HG02763 (cell line): ENCODE results near the gene KLK4.

Source experiments
- ATAC-seq: cut with Tn5 transposase; IDR thresholded peaks from one replicate; pipeline ENCODE4 v1.9.1; 2021; ENCODE audit warnings: mild to moderate bottlenecking, moderate library complexity; ENCODE audit not compliant: unreplicated experiment

Gene KLK4

DNA sequence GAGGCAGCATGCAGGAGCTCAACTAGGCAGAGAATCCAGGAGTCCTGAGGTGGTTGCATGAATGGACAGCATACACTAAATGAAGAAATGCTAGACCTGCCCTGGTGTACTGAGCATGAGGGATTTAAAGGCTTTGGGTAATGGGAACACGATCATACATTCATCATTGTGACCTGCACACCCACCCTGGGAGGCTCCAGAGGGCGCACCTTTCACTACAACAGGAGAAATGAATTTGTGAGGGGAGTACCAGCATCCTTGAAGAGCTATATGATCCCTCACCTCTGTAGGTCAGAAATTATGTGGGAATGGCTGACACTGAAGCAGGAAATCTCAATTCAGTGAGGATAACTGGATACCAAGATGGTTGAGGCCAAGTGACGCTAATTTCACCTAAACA, 29.0 kb downstream of the KLK4 start:
- ATAC-seq: no peak

DNA sequence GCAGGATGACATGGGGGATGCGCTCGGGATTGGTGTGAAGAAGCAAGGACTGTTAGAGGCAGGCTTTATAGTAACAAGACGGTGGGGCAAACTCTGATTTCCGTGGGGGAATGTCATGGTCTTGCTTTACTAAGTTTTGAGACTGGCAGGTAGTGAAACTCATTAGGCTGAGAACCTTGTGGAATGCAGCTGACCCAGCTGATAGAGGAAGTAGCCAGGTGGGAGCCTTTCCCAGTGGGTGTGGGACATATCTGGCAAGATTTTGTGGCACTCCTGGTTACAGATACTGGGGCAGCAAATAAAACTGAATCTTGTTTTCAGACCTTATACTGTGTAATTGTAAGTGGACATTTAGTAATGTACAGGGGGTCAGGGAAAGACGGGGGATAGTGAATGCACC, 31.0 kb downstream of the KLK4 start:
- no peak for ATAC-seq

DNA sequence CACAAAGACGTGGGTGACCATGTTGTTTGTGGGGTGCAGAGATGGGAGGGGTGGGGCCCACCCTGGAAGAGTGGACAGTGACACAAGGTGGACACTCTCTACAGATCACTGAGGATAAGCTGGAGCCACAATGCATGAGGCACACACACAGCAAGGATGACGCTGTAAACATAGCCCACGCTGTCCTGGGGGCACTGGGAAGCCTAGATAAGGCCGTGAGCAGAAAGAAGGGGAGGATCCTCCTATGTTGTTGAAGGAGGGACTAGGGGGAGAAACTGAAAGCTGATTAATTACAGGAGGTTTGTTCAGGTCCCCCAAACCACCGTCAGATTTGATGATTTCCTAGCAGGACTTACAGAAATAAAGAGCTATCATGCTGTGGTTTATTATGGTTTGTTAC, 32.3 kb downstream of the KLK4 start:
- no peak for ATAC-seq

DNA sequence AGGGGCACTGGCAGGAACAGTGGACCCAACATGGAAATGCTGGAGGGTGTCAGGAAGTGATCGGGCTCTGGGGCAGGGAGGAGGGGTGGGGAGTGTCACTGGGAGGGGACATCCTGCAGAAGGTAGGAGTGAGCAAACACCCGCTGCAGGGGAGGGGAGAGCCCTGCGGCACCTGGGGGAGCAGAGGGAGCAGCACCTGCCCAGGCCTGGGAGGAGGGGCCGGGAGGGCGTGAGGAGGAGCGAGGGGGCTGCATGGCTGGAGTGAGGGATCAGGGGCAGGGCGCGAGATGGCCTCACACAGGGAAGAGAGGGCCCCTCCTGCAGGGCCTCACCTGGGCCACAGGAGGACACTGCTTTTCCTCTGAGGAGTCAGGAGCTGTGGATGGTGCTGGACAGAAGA, 33.9 kb downstream of the KLK4 start:
- ATAC-seq: no peak

DNA sequence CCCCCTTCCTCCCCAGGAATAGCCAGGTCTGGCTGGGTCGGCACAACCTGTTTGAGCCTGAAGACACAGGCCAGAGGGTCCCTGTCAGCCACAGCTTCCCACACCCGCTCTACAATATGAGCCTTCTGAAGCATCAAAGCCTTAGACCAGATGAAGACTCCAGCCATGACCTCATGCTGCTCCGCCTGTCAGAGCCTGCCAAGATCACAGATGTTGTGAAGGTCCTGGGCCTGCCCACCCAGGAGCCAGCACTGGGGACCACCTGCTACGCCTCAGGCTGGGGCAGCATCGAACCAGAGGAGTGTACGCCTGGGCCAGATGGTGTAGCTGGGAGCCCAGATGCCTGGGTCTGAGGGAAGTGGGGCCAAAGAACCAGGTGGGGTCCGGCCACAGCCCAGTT, 34.7 kb downstream of the KLK4 start:
- ATAC-seq: no peak

DNA sequence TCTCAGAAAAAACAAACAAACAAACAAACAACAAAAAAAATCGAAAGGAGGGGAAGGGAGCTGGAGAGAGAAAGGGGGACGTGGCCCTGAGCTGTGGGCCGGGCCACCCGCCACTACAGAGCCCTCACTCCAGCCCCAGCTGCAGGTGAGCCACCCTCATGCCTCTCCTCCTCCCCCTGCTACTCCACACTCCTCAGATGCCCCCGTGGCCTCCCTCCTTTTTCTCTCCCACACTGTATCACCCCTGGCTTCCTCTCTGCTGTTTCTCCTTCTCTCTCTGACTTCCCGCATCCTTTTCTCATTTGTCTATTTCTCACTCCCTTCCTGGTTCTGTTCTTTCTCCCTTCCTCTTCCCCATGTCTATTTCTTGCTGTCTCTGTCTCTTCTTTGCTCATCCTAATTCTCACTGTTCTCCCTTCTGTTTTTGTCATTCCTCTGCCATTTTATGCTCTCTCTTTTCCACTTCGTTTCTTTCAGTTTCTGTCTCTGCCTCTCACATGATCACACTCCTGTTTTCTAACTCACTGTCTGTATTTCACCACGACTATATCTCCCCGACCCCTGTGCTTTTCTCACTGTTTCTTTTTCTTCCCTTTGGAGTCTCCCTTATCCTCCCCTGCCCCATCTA, 35.3 kb downstream of the KLK4 start:
- ATAC-seq: no peak

DNA sequence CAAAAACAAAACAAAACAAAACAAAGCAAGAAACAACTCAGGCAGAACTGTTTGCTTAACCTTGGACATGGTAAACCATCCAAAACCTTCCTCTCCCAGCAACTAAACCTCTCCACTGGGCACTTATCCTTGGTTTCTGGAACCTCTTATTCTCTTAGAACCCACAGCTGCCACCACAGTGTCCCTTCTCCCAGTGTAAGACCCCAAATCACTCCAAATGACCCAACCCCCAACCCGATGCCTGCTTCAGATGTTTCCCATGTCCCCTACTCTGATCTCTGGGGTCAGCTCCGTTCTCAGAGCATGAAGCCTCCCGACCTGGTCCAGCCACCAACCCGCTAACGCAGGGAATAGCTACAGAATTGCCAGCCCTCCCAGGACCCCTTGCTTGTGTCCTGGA, 37.0 kb downstream of the KLK4 start:
- no peak for ATAC-seq

DNA sequence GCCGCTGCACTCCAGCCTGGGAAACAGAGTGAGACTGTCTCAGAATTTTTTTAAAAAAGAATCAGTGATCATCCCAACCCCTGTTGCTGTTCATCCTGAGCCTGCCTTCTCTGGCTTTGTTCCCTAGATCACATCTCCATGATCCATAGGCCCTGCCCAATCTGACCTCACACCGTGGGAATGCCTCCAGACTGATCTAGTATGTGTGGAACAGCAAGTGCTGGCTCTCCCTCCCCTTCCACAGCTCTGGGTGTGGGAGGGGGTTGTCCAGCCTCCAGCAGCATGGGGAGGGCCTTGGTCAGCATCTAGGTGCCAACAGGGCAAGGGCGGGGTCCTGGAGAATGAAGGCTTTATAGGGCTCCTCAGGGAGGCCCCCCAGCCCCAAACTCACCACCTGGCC, 38.1 kb downstream of the KLK4 start, which contains the start of gene KLK2:
Gene KLK2, plus strand, starts transcription at position 384 of the 400 bp plus-strand sequence. CDS start 35 bp downstream, outside the sequence.
- no peak for ATAC-seq

DNA sequence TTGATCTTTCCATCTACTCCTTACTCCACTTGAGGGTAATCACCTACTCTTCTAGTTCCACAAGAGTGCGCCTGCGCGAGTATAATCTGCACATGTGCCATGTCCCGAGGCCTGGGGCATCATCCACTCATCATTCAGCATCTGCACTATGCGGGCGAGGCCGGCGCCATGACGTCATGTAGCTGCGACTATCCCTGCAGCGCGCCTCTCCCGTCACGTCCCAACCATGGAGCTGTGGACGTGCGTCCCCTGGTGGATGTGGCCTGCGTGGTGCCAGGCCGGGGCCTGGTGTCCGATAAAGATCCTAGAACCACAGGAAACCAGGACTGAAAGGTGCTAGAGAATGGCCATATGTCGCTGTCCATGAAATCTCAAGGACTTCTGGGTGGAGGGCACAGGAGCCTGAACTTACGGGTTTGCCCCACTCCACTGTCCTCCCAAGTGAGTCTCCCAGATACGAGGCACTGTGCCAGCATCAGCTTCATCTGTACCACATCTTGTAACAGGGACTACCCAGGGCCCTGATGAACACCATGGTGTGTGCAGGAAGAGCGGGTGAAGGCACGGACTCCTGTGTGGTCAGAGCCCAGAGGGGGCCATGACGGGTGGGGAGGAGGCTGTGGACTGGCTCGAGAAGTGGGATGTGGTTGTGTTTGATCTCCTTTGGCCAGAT, 40.6 kb downstream of the KLK4 start:
- ATAC-seq: no peak

DNA sequence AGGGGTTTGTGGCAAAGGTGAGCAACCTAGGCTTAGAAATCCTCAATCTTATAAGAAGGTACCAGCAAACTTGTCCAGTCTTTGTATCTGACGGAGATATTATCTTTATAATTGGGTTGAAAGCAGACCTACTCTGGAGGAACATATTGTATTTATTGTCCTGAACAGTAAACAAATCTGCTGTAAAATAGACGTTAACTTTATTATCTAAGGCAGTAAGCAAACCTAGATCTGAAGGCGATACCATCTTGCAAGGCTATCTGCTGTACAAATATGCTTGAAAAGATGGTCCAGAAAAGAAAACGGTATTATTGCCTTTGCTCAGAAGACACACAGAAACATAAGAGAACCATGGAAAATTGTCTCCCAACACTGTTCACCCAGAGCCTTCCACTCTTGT, 41.7 kb downstream of the KLK4 start:
- ATAC-seq: no peak

DNA sequence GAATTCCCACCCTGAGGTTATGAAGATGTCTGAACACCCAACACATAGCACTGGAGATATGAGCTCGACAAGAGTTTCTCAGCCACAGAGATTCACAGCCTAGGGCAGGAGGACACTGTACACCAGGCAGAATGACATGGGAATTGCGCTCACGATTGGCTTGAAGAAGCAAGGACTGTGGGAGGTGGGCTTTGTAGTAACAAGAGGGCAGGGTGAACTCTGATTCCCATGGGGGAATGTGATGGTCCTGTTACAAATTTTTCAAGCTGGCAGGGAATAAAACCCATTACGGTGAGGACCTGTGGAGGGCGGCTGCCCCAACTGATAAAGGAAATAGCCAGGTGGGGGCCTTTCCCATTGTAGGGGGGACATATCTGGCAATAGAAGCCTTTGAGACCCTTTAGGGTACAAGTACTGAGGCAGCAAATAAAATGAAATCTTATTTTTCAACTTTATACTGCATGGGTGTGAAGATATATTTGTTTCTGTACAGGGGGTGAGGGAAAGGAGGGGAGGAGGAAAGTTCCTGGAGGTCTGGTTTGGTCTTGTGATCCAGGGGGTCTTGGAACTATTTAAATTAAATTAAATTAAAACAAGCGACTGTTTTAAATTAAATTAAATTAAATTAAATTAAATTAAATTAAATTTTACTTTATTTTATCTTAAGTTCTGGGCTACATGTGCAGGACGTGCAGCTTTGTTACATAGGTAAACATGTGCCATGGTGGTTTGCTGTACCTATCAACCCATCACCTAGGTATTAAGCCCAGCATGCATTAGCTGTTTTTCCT, 49.5 kb downstream of the KLK4 start:
- ATAC-seq: no peak

DNA sequence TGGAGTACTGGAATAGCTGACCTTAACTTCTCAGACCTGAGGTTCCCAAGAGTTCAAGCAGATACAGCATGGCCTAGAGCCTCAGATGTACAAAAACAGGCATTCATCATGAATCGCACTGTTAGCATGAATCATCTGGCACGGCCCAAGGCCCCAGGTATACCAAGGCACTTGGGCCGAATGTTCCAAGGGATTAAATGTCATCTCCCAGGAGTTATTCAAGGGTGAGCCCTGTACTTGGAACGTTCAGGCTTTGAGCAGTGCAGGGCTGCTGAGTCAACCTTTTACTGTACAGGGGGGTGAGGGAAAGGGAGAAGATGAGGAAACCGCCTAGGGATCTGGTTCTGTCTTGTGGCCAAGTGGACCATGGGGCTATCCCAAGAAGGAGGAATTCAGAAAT, 50.2 kb downstream of the KLK4 start:
- ATAC-seq: no peak

DNA sequence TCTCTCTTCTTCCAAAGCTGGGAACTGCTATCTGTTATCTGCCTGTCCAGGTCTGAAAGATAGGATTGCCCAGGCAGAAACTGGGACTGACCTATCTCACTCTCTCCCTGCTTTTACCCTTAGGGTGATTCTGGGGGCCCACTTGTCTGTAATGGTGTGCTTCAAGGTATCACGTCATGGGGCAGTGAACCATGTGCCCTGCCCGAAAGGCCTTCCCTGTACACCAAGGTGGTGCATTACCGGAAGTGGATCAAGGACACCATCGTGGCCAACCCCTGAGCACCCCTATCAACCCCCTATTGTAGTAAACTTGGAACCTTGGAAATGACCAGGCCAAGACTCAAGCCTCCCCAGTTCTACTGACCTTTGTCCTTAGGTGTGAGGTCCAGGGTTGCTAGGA, 51.3 kb downstream of the KLK4 start:
- no peak for ATAC-seq

DNA sequence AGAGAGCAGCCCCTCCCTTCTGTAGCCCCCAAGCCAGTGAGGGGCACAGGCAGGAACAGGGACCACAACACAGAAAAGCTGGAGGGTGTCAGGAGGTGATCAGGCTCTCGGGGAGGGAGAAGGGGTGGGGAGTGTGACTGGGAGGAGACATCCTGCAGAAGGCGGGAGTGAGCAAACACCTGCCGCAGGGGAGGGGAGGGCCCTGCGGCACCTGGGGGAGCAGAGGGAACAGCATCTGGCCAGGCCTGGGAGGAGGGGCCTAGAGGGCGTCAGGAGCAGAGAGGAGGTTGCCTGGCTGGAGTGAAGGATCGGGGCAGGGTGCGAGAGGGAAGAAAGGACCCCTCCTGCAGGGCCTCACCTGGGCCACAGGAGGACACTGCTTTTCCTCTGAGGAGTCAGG, 52.3 kb downstream of the KLK4 start:
- no peak for ATAC-seq

DNA sequence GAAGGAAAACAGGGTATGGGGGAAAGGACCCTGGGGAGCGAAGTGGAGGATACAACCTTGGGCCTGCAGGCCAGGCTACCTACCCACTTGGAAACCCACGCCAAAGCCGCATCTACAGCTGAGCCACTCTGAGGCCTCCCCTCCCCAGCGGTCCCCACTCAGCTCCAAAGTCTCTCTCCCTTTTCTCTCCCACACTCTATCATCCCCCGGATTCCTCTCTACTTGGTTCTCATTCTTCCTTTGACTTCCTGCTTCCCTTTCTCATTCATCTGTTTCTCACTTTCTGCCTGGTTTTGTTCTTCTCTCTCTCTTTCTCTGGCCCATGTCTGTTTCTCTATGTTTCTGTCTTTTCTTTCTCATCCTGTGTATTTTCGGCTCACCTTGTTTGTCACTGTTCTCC, 53.8 kb downstream of the KLK4 start:
- no peak for ATAC-seq
